CMK (cell line): Measurements from ENCODE around the gene CYTH4.

ENCODE experiments used
- DNase-seq: peaks from one replicate; pipeline ENCODE4 v3.0.0-alpha.2; 2010; ENCODE audit warnings: low read depth

CYTH4 gene

DNA sequence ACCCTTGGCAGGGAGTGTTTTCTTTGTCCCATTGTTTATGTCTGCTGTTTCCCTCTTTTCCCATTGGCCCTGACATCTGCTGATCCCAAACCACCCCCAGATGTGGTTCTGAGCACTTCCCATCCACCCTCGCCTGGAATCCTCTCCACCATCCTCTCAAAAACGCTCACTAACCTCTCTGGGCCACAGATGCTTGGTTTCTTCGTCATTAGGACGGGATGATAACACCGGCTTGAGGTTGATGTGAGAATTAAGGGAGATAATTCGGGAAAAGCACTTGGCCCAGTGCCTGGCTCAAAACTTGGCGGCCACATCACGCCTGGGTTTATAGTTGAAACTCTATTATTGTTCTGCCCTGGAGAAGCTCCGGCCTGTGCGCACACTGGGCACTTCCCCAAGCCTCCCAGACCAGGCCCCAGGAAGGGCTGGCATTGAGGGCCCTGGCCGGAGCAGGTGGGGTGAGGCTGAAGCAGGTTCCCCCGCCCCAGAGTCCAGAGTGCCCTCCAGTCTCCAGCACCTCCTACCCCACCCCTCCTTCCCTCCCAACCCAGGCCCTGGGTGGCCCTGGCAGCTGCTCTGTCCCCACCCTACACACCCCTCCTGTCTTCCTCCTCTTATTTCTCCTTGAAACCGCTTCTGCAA, 63.7 kb downstream of the CYTH4 start:
- no peak for DNase-seq

DNA sequence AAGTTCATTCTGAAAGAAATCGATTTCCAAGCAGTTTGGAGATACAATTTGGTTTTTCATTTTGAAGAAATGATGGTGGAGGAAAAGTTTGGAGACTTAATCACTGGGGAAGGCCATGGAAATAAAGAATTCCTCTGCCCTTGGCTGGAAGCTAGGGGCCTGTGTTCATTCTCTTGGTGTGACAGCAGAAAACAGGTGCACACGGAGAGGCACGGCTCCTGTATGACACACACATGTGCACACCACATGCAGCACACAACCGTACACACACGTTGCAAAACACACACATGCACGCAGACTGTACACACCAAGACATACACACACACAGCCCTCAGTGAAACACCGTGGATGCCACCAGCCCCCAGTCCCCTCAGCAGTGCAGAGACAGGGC, 64.2 kb downstream of the CYTH4 start:
- DNase-seq = no peak

DNA sequence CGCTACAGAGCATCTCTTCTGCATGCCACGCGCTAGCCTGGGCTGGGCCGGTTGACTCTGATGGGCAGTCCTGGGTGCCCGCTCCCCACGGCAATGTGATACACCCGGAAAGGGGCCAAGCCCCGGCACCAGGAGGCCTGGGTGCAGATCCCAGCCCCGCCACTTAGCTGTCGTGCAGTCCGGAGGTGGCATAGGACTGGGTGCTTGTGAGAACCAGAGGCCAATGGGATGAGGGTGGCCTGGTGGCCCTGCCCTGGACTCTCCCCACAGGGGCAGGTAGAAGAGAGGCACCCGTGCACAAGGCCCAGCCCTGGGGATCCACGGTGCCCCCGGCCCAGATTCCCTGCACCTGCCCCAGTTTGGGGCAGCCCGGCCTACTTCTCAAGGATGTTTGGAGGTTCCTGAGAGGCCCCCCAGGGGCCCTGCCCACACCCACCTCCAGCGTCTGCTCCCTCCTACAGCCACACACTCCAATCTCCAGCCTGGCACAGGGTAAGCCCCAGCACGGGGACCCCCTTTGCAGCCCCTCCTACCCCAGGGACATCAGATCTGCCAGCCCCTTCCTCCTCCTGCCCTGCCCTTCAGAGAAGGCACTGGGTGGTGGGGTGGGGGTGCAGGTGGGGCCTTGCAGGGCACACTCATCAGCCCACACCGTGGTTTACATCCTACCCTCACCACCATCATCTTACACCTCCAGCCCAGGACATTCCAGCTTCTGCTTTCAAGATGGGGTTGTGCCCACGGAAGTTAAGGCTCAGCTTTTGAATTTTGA, 66.9 kb downstream of the CYTH4 start:
- DNase-seq = no peak

DNA sequence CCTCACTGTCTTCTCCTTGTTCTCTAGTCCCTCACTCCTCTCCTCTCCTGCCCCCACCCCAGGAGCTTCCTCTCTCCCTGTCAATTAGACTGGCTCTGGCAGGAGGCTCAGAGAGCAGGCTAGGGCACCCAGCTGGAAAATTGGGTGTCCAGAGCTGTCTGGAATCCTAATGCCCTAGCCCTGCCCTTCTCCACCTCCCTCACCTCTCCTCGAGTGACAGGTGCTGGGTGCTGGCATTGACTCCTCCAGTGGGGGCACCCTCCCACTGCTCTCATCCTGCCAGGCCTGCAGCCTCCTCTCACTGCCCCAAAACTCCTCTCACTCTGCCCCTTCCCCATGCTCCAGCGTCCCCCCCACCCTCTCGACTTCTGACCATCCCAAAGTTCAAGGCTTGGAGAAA, 68.9 kb downstream of the CYTH4 start:
- DNase-seq = no peak

DNA sequence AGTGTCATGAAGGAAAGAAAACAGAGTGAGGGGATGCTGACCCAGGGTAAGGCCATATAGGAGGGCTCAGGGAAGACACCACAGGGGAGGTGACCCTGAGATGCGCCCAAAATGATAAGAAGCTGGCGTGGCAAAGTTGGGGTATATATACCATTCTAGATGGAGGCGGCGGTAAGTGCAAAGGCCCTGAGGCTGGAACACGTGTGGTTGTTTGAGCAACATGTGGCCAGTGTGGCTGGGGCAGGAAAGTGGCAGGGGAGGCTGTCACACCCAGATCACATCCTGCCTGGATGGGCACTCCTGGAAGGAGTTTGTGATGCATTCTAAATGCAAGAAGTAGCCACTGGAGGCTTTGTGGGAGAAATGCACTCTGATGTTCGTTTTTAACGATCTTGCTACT, 70.2 kb downstream of the CYTH4 start:
- no peak for DNase-seq

DNA sequence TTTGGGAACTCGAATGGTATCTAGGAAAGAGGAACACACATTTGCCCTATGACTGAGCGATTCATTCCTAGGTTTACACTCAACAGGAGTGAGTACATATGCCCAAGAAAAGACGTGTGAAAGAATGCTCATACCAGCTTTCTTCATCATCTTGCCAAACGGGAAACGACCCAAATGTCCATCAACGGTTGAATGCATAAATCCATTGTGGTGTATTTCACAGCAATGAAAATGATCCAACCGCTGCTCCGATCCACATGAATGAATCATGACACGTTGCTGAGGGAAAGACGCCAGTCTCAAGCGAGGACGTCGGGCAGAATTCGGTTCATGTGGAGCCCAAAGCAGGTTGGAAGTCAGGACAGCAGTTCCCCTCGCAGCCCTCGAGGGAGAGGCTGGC, 71.5 kb downstream of the CYTH4 start:
- no peak for DNase-seq

DNA sequence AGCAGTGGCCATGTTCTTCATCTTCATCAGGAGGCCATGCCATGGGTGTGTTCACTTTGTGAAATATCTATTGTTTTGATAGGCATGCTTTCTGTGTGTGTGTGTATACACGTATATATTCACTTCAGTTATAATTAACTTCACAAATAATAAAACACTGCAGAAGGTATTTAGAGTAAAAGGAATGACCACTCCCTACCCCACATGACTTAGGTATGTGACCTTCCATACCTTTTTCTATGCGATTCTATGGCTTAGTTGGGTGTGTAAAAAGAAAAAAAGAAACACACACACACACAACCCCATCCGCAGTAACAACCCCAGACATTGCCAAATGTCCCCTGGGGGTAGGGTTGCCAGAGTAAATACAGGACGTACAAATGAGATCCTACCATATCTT, 72.0 kb downstream of the CYTH4 start:
- no peak for DNase-seq

DNA sequence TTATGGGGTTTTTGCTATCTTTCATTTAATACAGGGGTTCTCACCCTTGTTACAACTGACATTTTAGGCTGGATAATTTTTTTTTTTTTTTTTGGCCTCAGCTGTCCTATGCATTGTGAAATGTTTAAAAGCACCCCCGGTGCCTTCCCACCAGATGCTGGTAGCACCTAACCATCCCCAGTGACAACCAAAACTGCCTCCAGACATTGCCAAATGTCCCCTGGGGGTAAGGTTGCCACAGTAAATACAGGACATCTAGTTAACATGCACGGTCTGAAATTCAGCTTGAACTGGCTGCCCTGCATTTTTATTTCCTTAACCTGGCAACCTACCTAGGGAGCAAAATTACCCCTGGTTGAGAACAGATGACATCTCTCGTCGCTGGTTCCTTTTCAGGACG, 72.4 kb downstream of the CYTH4 start:
- no peak for DNase-seq

DNA sequence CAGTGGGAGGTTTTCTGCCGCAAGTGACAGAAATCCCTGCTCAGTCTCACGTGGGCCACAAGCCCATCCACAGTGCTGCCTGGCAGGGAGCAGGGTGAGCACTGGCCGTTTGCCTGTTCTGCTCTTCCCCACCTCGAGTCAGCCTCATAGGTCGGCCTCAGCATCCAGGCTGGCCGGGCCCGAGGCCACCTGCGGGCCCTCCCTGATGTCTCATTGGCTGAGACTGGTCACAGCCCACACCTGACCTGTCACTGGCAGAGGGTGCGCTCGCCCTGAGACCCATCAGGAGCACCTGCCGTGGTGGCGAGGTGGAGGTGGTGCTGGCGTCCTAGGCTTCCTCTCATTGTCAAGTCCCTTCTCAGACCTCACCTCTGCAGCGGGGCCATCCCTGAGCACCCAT, 72.9 kb downstream of the CYTH4 start:
- DNase-seq = no peak

DNA sequence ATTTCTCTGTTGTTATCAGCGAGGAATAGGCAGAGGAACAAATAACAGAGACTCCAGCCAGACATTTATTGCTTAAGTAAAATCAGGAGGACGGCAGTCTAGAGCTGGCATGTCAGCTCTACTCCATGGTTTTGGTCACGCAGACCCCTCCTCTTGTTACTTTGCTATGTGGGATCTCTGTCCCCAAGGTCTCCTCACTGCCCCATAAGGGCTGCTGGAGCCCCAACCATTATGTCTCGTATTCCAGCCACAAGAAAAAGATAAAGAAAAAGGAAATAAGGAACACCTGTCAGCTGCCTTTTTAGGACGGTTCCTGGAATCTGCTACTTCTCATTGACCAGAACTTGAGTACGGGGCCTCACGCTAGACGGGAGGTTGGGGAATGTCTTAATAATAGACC, 74.6 kb downstream of the CYTH4 start:
- DNase-seq = no peak

DNA sequence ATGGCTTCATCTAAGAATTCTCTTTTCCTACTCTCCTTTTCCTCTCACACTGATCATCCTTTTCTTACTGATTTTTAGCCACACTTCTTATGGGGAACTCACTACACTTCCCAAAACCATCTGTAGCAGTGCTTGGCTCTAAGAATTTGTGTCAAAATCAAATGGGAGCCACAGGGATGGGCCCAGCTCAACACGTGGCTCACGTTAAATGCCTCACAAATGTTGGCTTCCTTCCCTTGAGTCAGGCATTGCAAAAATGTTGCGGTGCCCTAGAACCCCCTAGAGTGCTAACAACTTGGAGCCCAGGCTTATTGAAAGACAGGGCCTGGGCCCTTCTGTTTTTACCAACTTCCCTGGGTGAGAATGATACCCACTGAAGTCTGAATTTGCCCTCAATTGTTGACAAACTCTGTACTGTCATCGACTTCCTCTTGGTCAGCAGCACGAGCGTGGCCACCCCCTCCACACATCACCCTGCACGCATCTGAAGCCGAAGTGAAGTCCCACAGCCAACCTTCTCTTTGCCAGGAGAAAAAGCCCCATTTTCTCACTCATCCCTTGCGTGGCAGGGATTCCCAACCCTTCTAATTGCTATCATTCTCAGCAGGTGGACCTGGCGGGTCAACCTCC, 75.3 kb downstream of the CYTH4 start:
- DNase-seq = no peak

DNA sequence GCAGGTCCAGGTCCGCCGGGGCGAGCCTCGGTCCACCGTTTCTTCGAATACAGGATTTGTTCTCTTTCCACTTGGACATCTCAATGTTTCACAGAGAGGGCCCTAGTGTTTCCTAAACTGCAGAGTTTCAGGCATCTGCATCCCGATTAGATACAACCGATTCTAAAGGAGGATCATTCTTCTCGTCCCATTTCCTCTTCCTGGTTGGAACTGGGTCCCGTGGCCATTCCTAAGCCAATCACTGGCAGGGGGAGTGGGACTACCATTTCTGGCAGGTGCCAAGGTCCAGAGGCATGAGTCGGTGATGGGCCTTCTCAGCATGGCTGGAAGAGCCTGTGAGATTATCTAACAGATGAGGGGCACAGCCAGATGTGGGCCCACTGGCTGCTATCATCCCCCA, 76.1 kb downstream of the CYTH4 start:
- no peak for DNase-seq

DNA sequence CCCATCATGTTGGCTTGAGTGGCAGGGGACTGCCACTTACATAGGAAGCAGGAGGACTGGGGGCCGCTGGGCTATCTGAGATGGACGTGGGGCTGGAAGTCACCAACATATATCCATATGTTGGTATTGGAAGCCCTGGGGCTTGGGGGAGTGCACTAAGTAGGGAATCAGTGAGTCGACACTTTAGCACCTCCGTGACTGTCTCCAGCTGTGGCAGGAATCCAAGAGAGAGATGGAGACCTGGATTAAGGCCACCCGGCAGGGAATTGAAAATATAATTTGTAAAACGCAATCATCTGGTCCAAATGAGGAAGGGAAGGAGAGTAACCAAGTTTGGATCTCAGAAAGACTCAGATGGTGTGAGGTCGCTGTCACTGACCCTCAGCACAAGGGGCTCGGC, 76.6 kb downstream of the CYTH4 start:
- no peak for DNase-seq

DNA sequence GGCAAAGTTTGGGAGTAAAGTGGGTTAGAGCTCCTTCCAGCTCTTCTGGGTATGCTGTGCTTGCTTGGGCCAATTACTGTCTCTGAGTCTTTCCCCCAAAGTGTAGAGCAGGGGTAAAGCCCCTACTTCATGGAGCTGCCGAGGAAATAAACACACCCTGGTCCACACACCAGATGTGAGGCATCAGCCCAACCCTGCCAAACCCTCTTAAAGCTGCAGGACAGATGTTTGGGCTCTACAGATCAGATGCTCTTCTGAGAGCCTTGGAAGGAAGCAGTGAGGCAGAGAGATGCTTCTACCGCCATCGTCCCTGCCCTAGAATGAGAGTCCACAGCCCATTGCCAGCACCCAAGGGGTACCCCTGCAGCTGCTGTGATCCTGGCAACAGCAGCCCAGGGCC, 80.3 kb downstream of the CYTH4 start:
- DNase-seq = no peak

DNA sequence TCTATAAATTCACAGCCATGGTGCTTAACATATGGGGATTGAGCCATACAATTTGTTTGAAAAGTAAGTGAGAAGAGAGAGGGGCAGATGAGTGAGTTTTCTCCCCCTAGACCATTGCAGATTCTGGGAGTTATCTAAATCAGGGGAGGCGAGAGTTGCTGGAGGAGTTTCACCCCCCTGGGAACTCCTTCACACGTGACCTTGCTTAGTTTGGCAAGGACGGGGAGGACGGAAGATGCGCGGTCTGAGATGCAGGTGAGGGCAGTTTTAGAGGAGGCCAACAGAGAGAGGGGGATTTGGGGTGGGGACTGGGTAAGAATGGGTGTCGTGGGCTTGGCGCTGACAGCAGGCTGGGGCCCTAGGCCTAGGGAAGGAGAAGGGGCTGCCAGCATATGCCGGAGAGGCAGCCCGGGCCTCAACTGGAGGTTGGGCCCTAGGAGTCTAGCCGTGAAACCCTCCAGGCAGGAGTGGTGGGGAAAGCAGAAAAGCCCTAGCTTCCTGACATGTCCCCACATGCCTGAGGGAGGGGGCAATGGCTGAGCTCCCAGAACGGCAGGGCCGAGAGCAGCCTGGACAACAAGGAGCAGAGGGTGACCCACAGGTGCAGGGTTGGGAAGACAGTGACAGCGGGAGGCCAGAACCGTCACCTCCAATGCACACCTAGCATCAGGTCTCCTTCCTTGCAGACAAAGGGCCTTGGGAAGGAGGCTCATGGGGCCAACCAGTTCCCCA, 81.1 kb downstream of the CYTH4 start:
- no peak for DNase-seq
